A673 (cell line): Measurements from ENCODE around the gene ADK.

Experiments
- CTCF ChIP-seq: fragments of 300-800, 200-600 bp; sonication (generic); conservative IDR thresholded peaks from 2 replicates; pipeline ENCODE4 v1.5.1; 2017; ENCODE audit warnings: low read depth, mild to moderate bottlenecking, antibody characterized with exemption, low read length, moderate library complexity, mixed read lengths
- EZH2 ChIP-seq: fragments of 200-600 bp; sonication (generic); IDR thresholded peaks from 2 replicates; pipeline ENCODE4 v1.6.1; 2017; ENCODE audit warnings: borderline replicate concordance, low read depth, mild to moderate bottlenecking, mixed read lengths, antibody characterized with exemption, low read length; ENCODE audit not compliant: poor library complexity, severe bottlenecking

- TF ChIP-seq CTCF (no peak), EZH2 (no peak)
Observed at GRCh38 chr10:74388801-74389200, 237.8 kb downstream of the ADK start.
